ENCODE data around the gene BMPER. TPM values are rescaled to one million over a fixed set of nuclear protein-coding genes. Genes with fewer than 3 reads are reported as not detected.

Gene BMPER
- total RNA-seq, 1 donor from 2014 or later = 5.2 TPM

DNA sequence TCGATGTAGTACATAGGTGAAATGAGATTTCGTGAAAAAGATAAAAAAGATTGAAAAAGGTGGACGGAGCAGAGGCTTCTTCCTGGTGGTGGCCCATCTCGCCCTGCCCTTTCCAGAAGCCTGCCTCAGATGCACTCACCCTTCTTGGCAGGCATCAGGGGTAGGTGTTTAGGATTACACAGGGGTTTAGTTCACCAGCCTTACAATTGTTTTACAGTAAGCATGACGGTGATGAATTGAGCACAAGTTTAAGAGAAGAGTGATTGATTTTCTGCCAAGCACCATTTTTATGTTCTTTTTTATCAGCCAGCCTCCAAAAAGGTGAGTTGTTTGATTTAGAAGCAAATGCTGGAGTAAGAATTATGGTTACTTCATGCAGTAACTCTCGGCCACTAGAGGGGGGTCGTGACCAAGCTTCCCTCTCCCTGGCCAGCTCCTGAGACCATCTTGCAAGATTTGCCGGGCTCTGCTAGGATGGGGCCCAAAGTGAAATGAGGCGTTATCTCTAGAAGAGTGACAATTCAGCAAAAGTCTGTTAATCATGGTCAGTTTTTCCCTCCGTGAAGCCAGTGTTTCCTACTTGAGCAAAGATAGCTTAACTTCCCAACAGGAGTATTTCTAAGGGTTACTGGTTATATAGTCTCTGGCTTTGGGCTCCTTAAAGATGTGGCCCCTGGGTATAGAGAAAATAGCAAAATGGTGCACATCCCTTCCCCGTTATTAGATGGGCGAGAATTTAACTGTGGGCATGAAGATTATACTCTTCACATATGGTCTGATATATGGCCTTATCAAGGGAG is 228.8 kb downstream of the BMPER start:
- Histone ChIP-seq H3K27me3 (no peaks in the 10 kb centered on the region), H3K9me3 (no peaks in the 10 kb centered on the region), H3K4me1 (peaks cover 6% of the 10 kb centered on the region), H3K27ac (no peak overlapping the region), H3K4me3 (no peak overlapping the region), H3K36me3 (no peaks in the 10 kb centered on the region)
- no peak for TF ChIP-seq POLR2AphosphoS5 (IDR thresholded peaks at IDR 0.05; ENCODE audit: insufficient read depth in 1 of 2, low read depth in 1 of 2)
- TF ChIP-seq, protein P1, sequence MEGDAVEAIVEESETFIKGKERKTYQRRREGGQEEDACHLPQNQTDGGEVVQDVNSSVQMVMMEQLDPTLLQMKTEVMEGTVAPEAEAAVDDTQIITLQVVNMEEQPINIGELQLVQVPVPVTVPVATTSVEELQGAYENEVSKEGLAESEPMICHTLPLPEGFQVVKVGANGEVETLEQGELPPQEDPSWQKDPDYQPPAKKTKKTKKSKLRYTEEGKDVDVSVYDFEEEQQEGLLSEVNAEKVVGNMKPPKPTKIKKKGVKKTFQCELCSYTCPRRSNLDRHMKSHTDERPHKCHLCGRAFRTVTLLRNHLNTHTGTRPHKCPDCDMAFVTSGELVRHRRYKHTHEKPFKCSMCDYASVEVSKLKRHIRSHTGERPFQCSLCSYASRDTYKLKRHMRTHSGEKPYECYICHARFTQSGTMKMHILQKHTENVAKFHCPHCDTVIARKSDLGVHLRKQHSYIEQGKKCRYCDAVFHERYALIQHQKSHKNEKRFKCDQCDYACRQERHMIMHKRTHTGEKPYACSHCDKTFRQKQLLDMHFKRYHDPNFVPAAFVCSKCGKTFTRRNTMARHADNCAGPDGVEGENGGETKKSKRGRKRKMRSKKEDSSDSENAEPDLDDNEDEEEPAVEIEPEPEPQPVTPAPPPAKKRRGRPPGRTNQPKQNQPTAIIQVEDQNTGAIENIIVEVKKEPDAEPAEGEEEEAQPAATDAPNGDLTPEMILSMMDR (IDR thresholded peaks at IDR 0.05) = peak in 2 of 3 experiments; percentile 21 to 51
- no peak for DNase-seq (ENCODE audit: extremely low spot score in 2 of 2)
- intact Hi-C loops (cut with DNase I) = no loop called here

DNA sequence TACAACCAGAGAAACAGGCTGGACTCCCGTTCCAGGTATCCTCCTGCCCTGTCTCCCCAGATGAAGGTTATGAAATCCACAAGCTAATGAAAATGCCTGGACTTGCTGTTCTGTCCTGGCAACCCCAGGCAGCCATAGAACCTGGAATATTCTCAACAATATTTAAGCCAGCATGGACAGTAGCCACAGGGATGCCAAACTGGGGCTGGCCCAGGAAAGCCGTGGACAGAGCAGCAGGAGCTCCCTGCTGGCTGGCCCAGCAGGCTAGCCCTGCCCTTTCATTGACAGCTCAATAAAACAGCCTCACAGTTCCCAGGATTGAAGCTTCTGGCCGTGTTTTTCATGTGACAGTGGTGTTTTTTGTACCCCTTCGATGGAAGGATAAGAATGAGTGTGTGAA is 230.6 kb downstream of the BMPER start:
- TF ChIP-seq POLR2A (IDR thresholded peaks at IDR 0.05) (no peak), POLR2AphosphoS5 (IDR thresholded peaks at IDR 0.05; ENCODE audit: insufficient read depth in 1 of 2, low read depth in 1 of 2) (no peak)
- TF ChIP-seq, protein P1 (IDR thresholded peaks at IDR 0.05) = no peak
- no peaks in the 10 kb centered on the region for H3K36me3 ChIP-seq
- H3K9me3 ChIP-seq = no peaks in the 10 kb centered on the region
- peaks cover 6% of the 10 kb centered on the region for H3K4me1 ChIP-seq
- H3K27ac ChIP-seq = no peak overlapping the region
- intact Hi-C loops (cut with DNase I) = no loop called here
- H3K4me3 ChIP-seq = no peak overlapping the region
- no peaks in the 10 kb centered on the region for H3K27me3 ChIP-seq
- no peak for DNase-seq (ENCODE audit: extremely low spot score in 2 of 2)

DNA sequence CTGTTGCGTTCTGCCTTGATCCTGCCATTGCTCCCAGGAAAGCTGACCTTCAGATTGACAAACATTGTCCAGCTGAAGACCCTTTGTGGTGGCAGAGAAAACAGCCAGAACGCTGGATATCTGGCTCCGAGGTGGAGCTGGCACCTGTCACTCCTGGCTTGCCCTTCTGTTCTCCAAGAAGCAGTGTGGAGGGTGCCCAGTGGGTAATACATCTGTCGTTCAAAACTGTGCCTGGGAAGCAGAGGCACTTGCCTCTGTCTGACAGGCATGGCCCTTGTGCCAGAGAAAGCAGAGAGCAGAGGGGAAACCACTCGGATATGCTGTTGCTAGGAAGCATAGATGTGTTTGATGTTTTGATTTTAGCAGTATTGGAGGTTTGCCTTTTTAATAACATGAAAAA is 231.4 kb downstream of the BMPER start:
- DNase-seq (ENCODE audit: extremely low spot score in 2 of 2) = no peak
- no peaks in the 10 kb centered on the region for H3K36me3 ChIP-seq
- H3K9me3 ChIP-seq = no peaks in the 10 kb centered on the region
- H3K27ac ChIP-seq = no peak overlapping the region
- intact Hi-C loops (cut with DNase I) = no loop called here
- H3K27me3 ChIP-seq = no peaks in the 10 kb centered on the region
- TF ChIP-seq POLR2A (IDR thresholded peaks at IDR 0.05) (no peak), POLR2AphosphoS5 (IDR thresholded peaks at IDR 0.05; ENCODE audit: insufficient read depth in 1 of 2, low read depth in 1 of 2) (no peak)
- TF ChIP-seq, protein P1 (IDR thresholded peaks at IDR 0.05) = no peak
- H3K4me3 ChIP-seq = no peak overlapping the region
- peaks cover 5% of the 10 kb centered on the region for H3K4me1 ChIP-seq

DNA sequence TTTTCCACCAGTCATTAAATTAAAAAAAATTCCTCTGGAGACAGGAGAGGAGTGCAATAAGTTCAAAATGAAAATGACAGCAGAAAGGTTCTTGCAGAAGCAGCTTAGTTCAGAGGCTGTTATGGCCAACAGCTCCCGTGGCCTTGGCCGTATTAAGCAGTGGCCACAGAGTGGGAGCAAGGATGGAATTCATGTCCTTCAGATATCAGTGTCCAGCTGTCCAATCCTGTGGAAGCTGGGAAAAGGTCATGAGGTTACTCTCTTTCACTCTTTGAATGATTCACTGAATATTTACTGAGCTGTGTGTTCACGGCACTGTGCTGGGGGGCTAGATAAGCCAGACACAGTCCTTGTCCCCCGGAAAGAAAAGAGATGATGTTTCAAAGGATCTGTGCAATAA is 231.8 kb downstream of the BMPER start:
- Histone ChIP-seq H3K27ac (no peak overlapping the region), H3K4me1 (peaks cover under 1% of the 10 kb centered on the region), H3K27me3 (no peaks in the 10 kb centered on the region), H3K4me3 (no peak overlapping the region), H3K9me3 (no peaks in the 10 kb centered on the region), H3K36me3 (no peaks in the 10 kb centered on the region)
- intact Hi-C loops (cut with DNase I) = no loop called here
- no peak for DNase-seq (ENCODE audit: extremely low spot score in 2 of 2)
- TF ChIP-seq POLR2AphosphoS5 (IDR thresholded peaks at IDR 0.05; ENCODE audit: insufficient read depth in 1 of 2, low read depth in 1 of 2) = no peak
- TF ChIP-seq, protein P1 (IDR thresholded peaks at IDR 0.05) = no peak
- TF ChIP-seq POLR2A (IDR thresholded peaks at IDR 0.05) = no peak

DNA sequence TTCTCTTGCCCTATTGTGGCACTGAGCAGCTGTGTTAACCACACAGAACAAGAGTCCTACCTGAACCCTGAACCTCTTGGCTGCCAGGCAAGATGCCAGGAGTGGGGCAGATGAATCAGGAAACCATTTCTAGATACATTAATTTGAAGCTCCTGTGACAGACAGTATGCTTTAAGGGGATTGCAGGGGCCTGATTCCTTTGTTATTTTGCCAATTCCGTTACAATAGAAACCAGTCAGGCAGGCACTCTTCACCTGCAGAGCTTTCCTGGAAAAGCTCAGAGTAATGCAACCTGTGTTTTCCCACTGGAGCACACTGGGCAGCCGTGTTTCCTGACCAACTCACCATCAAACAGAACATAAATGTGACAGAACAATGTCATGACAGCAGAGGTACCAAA is 233.1 kb downstream of the BMPER start:
- H3K4me1 ChIP-seq = no peaks in the 10 kb centered on the region
- H3K4me3 ChIP-seq = no peak overlapping the region
- no peak for DNase-seq (ENCODE audit: extremely low spot score in 2 of 2)
- TF ChIP-seq POLR2AphosphoS5 (IDR thresholded peaks at IDR 0.05; ENCODE audit: insufficient read depth in 1 of 2, low read depth in 1 of 2) (no peak), POLR2A (IDR thresholded peaks at IDR 0.05) (no peak)
- TF ChIP-seq, protein P1 (IDR thresholded peaks at IDR 0.05) = no peak
- intact Hi-C loops (cut with DNase I) = no loop called here
- H3K27ac ChIP-seq = no peak overlapping the region
- H3K9me3 ChIP-seq = no peaks in the 10 kb centered on the region
- H3K27me3 ChIP-seq = no peaks in the 10 kb centered on the region
- H3K36me3 ChIP-seq = no peaks in the 10 kb centered on the region

Data from vagina (tissue), 2 donors.